ENCODE results near the gene GPD2.

GPD2 gene

GRCh38 chr2:156436497-156437085 lies 412 bp downstream of the GPD2 start:
- peak in 1 of 4 experiments; percentile 1 for DNase-seq

DNA sequence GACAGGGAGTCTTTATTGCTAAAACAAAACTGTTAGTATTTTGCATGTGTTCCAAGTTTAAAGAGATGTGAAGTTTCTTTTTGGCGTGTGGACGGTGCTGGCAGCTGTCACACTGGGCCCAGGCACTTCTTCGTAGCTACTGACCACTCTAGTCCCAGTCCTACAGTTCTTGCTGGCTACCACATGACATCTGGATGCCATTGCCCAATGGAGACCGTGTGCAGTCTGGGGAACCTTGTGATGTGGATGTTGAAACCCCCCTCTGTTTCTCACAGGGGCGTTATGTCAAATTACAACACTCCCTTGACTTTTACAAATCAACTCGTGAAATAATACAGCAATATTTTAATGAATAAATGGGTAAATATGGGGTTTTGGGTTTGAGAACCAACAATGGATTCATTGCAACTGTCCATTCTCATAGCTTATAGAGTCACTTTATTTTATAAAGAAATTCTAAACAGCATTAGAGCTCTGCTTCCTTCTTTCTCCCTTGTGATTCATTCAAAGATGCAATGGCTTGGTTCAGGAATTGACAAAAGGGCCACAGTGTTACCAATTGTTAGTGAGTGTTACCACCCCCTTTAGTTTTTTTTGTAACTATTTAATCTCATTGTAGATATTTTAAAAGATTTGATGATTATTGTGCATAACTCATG lies 1.2 kb downstream of the GPD2 start:
- no peak for DNase-seq

GRCh38 chr2:156437931-156438410 lies 1.8 kb downstream of the GPD2 start:
- DNase-seq, result no peak

- DNase-seq, result no peak
Observed at GRCh38 chr2:156443089-156443488, 6.9 kb downstream of the GPD2 start.

GRCh38 chr2:156445296-156446220 lies 9.4 kb downstream of the GPD2 start:
- DNase-seq, result no peak

GRCh38 chr2:156447761-156448160 lies 11.6 kb downstream of the GPD2 start:
- DNase-seq, result no peak

- no peak for DNase-seq
Observed at GRCh38 chr2:156448766-156449165, 12.6 kb downstream of the GPD2 start.

GRCh38 chr2:156452971-156453370 lies 16.8 kb downstream of the GPD2 start:
- DNase-seq, result no peak

DNA sequence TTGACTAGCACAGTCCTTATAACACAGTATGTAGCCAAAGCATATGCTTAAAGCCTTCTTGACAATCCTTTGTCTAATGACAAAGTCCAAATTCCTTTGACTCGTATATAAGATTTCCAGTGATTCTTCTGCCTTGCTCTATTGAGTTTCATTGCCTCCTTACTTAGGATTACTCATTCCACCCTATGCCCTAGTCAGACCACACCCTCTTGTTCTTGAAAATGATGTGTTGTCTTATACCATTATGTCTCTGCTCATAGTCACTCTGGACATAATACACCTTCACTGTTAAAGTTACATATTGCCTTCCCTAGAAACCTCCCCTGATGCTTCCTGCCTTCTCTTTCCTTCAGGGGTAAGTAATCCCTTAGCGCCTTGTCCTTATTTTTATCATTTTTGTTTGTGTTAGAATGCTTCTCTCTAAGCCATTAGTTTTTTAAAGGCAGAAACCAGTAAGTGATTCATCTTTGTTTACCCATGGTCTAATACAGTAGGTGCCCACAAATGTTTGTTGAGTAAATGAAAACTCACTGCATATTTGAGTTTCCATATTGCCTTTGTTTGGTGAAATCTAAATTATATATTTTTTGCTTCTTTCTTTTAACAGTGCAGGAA lies 19.3 kb downstream of the GPD2 start:
- DNase-seq, result no peak

DNA sequence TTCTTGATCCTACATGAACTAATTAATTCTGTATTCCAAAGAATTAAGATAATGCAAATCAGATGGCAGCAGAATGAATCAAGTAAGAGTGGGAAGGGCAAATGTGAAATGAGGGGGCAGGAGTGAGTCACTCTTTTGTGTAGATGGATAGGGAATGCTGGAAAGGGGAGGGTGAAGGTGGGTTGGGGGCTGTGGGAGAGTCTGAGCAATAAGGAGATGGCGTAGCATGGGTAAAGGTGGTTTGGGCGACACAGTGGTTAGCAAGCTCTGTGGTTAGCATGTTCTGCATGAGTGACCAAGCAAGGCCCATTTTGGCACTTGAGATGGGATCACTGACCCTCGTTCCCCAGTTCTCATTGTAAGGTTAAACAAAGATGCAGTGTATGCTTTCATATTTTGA lies 20.4 kb downstream of the GPD2 start:
- DNase-seq, result no peak

DNA sequence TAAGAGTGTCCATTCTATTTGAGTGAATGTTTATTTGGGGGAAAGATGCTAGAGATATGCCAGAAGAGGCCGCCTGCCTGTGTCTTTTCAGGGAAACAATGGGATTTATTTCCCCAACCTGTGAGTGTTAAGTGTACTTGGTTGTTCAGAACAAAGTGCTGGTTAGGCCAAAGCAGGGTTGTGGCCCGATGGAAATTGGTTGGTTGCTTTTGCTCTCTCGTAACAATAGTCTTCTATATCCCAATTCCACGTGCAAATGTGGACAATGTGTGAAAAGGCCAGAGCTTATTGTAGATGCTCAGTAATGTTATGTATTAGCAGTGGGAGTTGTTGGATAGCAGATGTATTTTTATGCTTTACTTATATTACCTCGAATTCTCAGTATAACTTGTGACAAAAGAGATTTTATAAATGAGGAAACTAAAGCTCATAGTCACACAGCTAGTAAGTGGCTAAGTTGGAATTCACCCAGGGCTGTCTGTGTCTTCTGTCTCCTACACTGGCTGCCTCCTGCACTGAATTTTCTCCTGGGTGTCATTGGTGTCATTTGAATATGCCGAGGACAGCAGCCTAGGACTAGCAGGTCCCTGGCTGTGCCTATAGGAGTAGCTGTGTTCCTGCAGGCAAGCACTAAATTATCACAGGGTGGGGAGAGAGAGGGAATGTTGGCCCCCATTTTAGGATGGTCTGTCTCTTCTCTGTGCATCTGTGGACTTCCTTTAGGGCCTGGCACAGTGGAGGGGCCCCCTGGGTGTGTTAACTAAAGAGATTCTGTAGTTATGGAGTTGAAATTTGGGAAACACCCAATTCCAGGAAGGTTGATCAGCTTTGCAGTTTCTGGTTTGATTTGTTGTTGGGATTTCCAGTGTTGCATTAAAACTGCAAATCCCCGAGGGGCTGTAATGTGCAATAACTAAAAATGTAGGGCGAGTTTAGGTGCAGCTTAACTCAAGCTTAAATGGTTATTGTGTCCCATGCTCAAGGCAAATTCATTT lies 21.6 kb downstream of the GPD2 start:
- no peak for DNase-seq

DNA sequence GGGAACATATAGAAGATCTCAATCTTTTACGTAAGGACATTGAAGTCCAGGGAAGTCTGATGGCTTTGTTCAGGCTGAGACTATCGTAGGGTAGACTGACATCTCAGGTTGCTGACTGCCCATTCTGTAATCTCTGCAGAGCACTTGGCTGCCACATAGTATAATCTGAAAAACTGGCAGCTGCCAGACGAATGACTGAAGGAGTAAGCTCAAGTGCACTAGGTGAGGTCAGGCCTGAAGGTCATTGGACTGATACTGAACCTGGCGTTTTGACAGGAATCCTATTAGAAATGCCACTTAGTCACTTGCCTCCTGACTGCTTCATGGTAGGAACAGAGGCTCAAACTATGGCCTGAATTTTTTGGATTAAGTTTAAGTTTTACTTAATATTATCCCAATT lies 23.5 kb downstream of the GPD2 start:
- DNase-seq, result no peak

GRCh38 chr2:156464106-156464505 lies 27.9 kb downstream of the GPD2 start:
- DNase-seq, result no peak

DNA sequence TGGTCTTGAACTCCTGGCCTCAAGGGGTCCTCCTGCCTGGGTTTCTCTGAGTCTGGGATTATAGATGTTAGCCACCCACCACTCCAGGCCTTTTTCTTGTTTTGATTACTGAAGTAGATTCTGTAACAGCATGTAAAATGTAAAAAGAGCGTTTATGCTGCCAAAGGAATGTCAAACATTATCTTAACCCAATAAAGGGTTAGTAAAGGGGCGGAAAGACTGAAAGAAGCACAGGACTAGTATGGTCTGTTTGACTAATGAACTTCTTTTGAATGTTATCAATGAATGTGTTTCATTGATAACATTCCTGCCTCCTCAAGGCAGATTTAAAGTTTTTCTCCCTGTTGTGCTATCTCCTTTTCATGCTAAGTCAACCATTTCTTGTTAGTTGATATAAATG lies 29.4 kb downstream of the GPD2 start:
- no peak for DNase-seq

- DNase-seq, result no peak
Observed at GRCh38 chr2:156466739-156467405, 30.7 kb downstream of the GPD2 start.

- DNase-seq, result no peak
Observed at GRCh38 chr2:156470975-156471583, 34.9 kb downstream of the GPD2 start.

DNA sequence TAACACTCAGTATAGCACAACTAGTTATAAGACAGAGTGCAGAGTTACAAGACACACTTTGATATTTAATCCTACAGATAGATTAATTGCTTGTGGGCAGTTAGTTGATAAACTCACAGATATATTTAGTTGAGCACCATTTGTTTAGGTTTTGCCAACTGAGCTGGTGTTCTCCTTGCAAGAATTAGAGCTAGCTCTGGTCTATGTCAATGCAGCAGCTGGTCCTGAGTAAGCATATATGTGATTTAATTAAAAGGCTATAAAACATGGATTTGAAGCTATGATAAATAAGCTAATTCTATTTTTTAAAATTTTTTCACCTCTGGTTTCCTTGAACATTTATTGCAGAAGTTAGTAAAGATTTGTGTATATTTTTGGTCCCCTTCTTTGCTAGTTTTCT lies 35.6 kb downstream of the GPD2 start:
- DNase-seq, result no peak

DNA sequence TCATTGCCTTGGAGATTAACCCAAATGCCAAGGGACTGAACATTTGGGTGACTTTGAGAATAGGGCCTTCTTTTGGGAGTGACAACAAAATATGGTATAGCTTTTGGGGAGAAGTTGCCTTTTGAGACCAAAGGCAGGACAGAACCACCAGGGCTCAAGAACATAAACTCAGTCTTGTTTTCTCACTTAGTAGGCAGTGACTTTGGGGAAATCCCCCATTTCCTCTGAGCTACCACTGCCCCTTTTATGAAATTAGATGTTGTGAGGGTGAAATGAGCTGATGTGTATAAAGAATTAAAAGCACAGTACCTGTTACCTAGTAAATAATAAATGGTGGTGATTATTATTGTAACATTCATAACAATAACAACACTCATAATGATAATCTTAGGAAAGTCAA lies 36.5 kb downstream of the GPD2 start:
- DNase-seq, result no peak

- DNase-seq, result no peak
Observed at GRCh38 chr2:156473445-156473844, 37.3 kb downstream of the GPD2 start.

DNA sequence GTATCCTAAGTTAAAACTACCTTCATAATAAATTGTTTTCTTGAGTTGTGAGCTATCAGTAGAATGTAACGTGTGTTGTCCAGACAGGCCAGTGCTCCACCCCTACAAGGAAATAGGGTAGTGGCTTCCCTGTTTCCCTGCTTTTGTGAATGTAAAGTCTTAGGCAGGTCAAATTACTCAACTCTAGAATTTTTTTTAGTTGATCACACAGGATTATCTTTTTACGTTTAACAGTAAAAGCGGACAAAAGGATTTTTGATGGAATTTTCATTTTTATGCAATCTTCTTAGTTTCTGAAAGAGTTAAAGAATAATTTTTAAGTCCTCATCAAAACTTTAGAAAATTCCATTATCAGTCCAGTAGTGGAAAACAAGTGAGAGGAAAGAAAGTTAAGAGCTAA lies 38.2 kb downstream of the GPD2 start:
- DNase-seq, result no peak

Measured in activated CD4-positive, CD25-positive, alpha-beta regulatory T cell (primary cell).